ENCODE data around the gene FILIP1.

The FILIP1 gene

DNA sequence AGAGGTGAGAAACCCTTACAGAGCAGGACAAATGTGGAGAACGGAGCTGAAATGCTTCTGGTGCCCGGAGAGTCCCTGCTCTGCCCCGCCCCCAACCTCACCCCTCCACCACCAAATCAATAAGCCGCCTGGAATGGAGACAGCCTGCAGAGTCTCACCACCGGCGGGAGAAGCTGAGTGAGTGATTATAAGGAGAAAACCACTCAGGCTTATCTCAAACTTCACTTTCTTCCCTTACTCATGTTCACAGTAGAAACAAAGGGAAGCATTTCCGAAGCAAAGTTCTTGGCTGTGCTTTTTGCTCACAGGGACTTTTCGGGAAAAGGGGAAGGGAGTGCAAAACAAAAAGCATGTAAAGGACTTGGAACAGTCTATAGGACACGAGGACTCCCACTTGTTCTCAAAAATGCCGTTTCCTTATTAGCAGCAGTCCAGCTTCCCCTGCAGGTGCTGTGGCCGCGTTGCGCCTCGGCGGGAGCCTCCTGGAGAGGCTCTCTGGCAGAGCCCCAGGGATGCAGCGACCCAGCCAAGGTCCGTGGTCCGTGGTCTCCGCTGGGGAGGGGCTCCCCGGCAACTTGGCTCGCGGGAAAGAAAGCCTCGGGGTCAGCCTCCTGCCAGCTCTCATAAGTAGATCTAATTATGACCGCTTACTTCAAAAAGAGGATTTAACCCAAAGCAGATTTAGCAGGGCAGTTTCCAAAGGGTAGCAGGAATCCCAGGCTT lies 144.2 kb downstream of the FILIP1 start:
- Histone ChIP-seq H3K4me2 (ENCODE audit: low read depth, low read length, poor library complexity, severe bottlenecking) (no peak overlapping the region), H3K27me3 (ENCODE audit: low read length) (no peaks in the 10 kb centered on the region), H3K27ac (ENCODE audit: low read depth, low read length) (no peak overlapping the region), H3K79me2 (ENCODE audit: insufficient read depth, low read length) (no peaks in the 10 kb centered on the region), H3K4me3 (ENCODE audit: insufficient read depth, low read length, poor library complexity, severe bottlenecking) (no peak overlapping the region), H3K36me3 (ENCODE audit: low read length) (no peaks in the 10 kb centered on the region), H2AFZ (ENCODE audit: low read depth, low read length, severe bottlenecking) (no peak overlapping the region), H4K20me1 (ENCODE audit: low read depth, low read length) (0 out of 2 replicates have a peak, but pooled peaks cover 4% of the 10 kb centered on the region), H3F3A (ENCODE audit: insufficient read depth) (no peaks in the 10 kb centered on the region), H3K9me2 (replicated peaks; ENCODE audit: insufficient read depth, low read length) (no peaks in the 10 kb centered on the region), H3K9ac (ENCODE audit: low read length) (no peak overlapping the region), H3K9me3 (ENCODE audit: insufficient read depth, low read length) (no peaks in the 10 kb centered on the region)
- TF ChIP-seq EZH2phosphoT487 (conservative IDR thresholded peaks at IDR 0.05; ENCODE audit: low read length) (no peak), CTCF (IDR thresholded peaks at IDR 0.05; ENCODE audit: insufficient read depth, low read length, poor library complexity, severe bottlenecking) (no peak)

GRCh38 chr6:75348882-75349261 lies 144.7 kb downstream of the FILIP1 start:
- Histone ChIP-seq H2AFZ (ENCODE audit: low read depth, low read length, severe bottlenecking) (no peak overlapping the region), H3K9ac (ENCODE audit: low read length) (no peak overlapping the region), H3K4me3 (ENCODE audit: insufficient read depth, low read length, poor library complexity, severe bottlenecking) (no peak overlapping the region), H3K36me3 (ENCODE audit: low read length) (no peaks in the 10 kb centered on the region), H3K27ac (ENCODE audit: low read depth, low read length) (no peak overlapping the region), H4K20me1 (ENCODE audit: low read depth, low read length) (0 out of 2 replicates have a peak, but pooled peaks cover 4% of the 10 kb centered on the region), H3K27me3 (ENCODE audit: low read length) (no peaks in the 10 kb centered on the region), H3F3A (ENCODE audit: insufficient read depth) (no peaks in the 10 kb centered on the region), H3K4me2 (ENCODE audit: low read depth, low read length, poor library complexity, severe bottlenecking) (no peak overlapping the region), H3K79me2 (ENCODE audit: insufficient read depth, low read length) (no peaks in the 10 kb centered on the region), H3K9me2 (replicated peaks; ENCODE audit: insufficient read depth, low read length) (no peaks in the 10 kb centered on the region), H3K9me3 (ENCODE audit: insufficient read depth, low read length) (no peaks in the 10 kb centered on the region)
- no peak for TF ChIP-seq EZH2phosphoT487 (conservative IDR thresholded peaks at IDR 0.05; ENCODE audit: low read length)
- no peak for TF ChIP-seq CTCF (IDR thresholded peaks at IDR 0.05; ENCODE audit: insufficient read depth, low read length, poor library complexity, severe bottlenecking)

GRCh38 chr6:75347898-75348610 lies 145.5 kb downstream of the FILIP1 start:
- Histone ChIP-seq H3F3A (ENCODE audit: insufficient read depth) (no peaks in the 10 kb centered on the region), H3K9me3 (ENCODE audit: insufficient read depth, low read length) (no peaks in the 10 kb centered on the region), H4K20me1 (ENCODE audit: low read depth, low read length) (0 out of 2 replicates have a peak, but pooled peaks cover 4% of the 10 kb centered on the region), H3K4me2 (ENCODE audit: low read depth, low read length, poor library complexity, severe bottlenecking) (no peak overlapping the region), H3K9ac (ENCODE audit: low read length) (no peak overlapping the region), H3K27me3 (ENCODE audit: low read length) (no peaks in the 10 kb centered on the region), H3K9me2 (replicated peaks; ENCODE audit: insufficient read depth, low read length) (no peaks in the 10 kb centered on the region), H3K27ac (ENCODE audit: low read depth, low read length) (no peak overlapping the region), H2AFZ (ENCODE audit: low read depth, low read length, severe bottlenecking) (no peak overlapping the region), H3K36me3 (ENCODE audit: low read length) (no peaks in the 10 kb centered on the region), H3K4me3 (ENCODE audit: insufficient read depth, low read length, poor library complexity, severe bottlenecking) (no peak overlapping the region), H3K79me2 (ENCODE audit: insufficient read depth, low read length) (no peaks in the 10 kb centered on the region)
- no peak for TF ChIP-seq EZH2phosphoT487 (conservative IDR thresholded peaks at IDR 0.05; ENCODE audit: low read length)
- no peak for TF ChIP-seq CTCF (IDR thresholded peaks at IDR 0.05; ENCODE audit: insufficient read depth, low read length, poor library complexity, severe bottlenecking)

All from SU-DHL-6 (cell line).